SK-N-SH treated with all-trans-retinoic acid at 6 μM for 48 hours (cell line): ENCODE data around the gene UNC45B.

Experiments
- ATAC-seq: fragments of 200-7000 bp; cut with Tn5 transposase; 3 replicates; pipeline ENCODE4 v1.9.1; 2020; ENCODE audit warnings: mild to moderate bottlenecking, moderate library complexity
- ARNTL ChIP-seq: fragments of 450-650 bp; formaldehyde crosslinking; IDR thresholded peaks from 2 replicates; pipeline ENCODE4 v1.5.0; 2020; ENCODE audit warnings: low read depth, mild to moderate bottlenecking, moderate library complexity, borderline replicate concordance
- BACH2 ChIP-seq: fragments of 250-450 bp; sonication (Bioruptor Pico); IDR thresholded peaks from 2 replicates; pipeline ENCODE4 v1.9.0; 2021; ENCODE audit warnings: mild to moderate bottlenecking, borderline replicate concordance
- GLIS3 ChIP-seq: fragments of 250-450 bp; sonication (Bioruptor Pico); IDR thresholded peaks from 2 replicates; pipeline ENCODE4 v1.5.0; 2020; ENCODE audit warnings: mild to moderate bottlenecking, moderate library complexity
- OSR1 ChIP-seq: fragments of 250-450 bp; sonication (Bioruptor Pico); IDR thresholded peaks from 2 replicates; pipeline ENCODE4 v1.8.0; 2022; ENCODE audit warnings: moderate library complexity, mild to moderate bottlenecking, inconsistent platforms
- PPARA ChIP-seq: fragments of 250-450 bp; sonication (Bioruptor Pico); IDR thresholded peaks from 2 replicates; pipeline ENCODE4 v1.5.0; 2020; ENCODE audit warnings: mild to moderate bottlenecking, borderline replicate concordance
- RARB ChIP-seq: fragments of 250-450 bp; sonication (Bioruptor Pico); IDR thresholded peaks from 2 replicates; pipeline ENCODE4 v1.8.0; 2021; ENCODE audit warnings: mild to moderate bottlenecking, moderate library complexity
- TCF4 ChIP-seq: fragments of 250-450 bp; sonication (Bioruptor Pico); IDR thresholded peaks from 2 replicates; pipeline ENCODE4 v1.8.0; 2021; ENCODE audit warnings: mild to moderate bottlenecking, moderate library complexity, borderline replicate concordance
- TOX ChIP-seq: fragments of 250-450 bp; sonication (Bioruptor Pico); IDR thresholded peaks from 2 replicates; pipeline ENCODE4 v1.8.0; 2021; ENCODE audit warnings: mild to moderate bottlenecking, moderate library complexity, borderline replicate concordance
- ZC3H10 ChIP-seq: fragments of 250-450 bp; sonication (Bioruptor Pico); IDR thresholded peaks from 2 replicates; pipeline ENCODE4 v1.5.1; 2021; ENCODE audit warnings: mild to moderate bottlenecking, moderate library complexity
- ZFP3 ChIP-seq: fragments of 250-450 bp; sonication (Bioruptor Pico); IDR thresholded peaks from 2 replicates; pipeline ENCODE4 v1.5.0; 2020; ENCODE audit warnings: mild to moderate bottlenecking, moderate library complexity
- ZFP30 ChIP-seq: fragments of 450-650 bp; formaldehyde crosslinking; IDR thresholded peaks from 2 replicates; pipeline ENCODE4 v1.5.0; 2022; ENCODE audit warnings: mild to moderate bottlenecking, moderate library complexity
- ZNF565 ChIP-seq: fragments of 450-650 bp; formaldehyde crosslinking; conservative IDR thresholded peaks from 2 replicates; pipeline ENCODE4 v1.5.0; 2020; ENCODE audit warnings: low read depth, mild to moderate bottlenecking, moderate library complexity
- ZNF70 ChIP-seq: fragments of 450-650 bp; formaldehyde crosslinking; IDR thresholded peaks from 2 replicates; pipeline ENCODE4 v1.5.0; 2020; ENCODE audit warnings: mild to moderate bottlenecking, moderate library complexity
- ZNF8 ChIP-seq: fragments of 450-650 bp; formaldehyde crosslinking; IDR thresholded peaks from 2 replicates; pipeline ENCODE4 v1.5.0; 2020; ENCODE audit warnings: mild to moderate bottlenecking, moderate library complexity
- TF ChIP-seq, protein P1 (sequence below): fragments of 250-450 bp; sonication (Bioruptor Pico); IDR thresholded peaks from 2 replicates; pipeline ENCODE4 v1.5.1; 2020; ENCODE audit warnings: low read depth, mild to moderate bottlenecking, moderate library complexity
- TF ChIP-seq, protein P2 (sequence below): fragments of 250-450 bp; sonication (Bioruptor Pico); IDR thresholded peaks from 2 replicates; pipeline ENCODE4 v1.5.1; 2021; ENCODE audit warnings: mild to moderate bottlenecking, moderate library complexity
- TF ChIP-seq, protein P3 (sequence below): fragments of 250-450 bp; sonication (Bioruptor Pico); IDR thresholded peaks from 2 replicates; pipeline ENCODE4 v1.5.0; 2020; ENCODE audit warnings: mild to moderate bottlenecking, moderate library complexity
- TF ChIP-seq, protein P4 (sequence below): fragments of 250-450 bp; sonication (Bioruptor Pico); IDR thresholded peaks from 2 replicates; pipeline ENCODE4 v1.8.0; 2021; ENCODE audit warnings: low read depth, mild to moderate bottlenecking, moderate library complexity, borderline replicate concordance
- TF ChIP-seq, protein P5 (sequence below): fragments of 250-450 bp; sonication (Bioruptor Pico); IDR thresholded peaks from 2 replicates; pipeline ENCODE4 v1.8.0; 2020; ENCODE audit warnings: mild to moderate bottlenecking, moderate library complexity, borderline replicate concordance

The UNC45B gene

DNA sequence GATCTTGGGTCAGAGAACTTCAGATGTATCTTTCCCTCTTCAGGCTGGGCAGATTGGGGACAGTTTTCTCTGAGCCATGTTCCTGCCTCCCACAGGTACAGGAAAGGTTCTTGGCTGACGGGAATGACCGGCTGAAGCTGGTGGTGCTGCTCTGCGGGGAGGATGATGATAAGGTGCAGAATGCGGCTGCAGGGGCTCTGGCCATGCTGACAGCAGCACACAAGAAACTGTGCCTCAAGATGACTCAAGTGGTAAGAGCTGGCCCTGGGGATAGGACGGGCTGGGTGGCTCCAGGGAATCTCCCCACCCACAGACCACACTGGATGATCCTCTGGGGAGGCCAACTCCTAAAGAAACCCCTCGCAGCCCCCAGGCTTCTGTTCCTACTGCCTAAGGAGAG, 35.7 kb downstream of the UNC45B start:
- ATAC-seq: no peak
- no peak for TF ChIP-seq RARB (CRISPR knock-in tag)
- no peak for TF ChIP-seq TCF4 (CRISPR knock-in tag)
- no peak for TF ChIP-seq ARNTL (CRISPR knock-in tag)
- TF ChIP-seq, protein P1, sequence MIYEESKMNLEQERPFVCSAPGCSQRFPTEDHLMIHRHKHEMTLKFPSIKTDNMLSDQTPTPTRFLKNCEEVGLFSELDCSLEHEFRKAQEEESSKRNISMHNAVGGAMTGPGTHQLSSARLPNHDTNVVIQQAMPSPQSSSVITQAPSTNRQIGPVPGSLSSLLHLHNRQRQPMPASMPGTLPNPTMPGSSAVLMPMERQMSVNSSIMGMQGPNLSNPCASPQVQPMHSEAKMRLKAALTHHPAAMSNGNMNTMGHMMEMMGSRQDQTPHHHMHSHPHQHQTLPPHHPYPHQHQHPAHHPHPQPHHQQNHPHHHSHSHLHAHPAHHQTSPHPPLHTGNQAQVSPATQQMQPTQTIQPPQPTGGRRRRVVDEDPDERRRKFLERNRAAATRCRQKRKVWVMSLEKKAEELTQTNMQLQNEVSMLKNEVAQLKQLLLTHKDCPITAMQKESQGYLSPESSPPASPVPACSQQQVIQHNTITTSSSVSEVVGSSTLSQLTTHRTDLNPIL: no peak
- no peak for TF ChIP-seq BACH2
- no peak for TF ChIP-seq TOX (CRISPR knock-in tag)
- TF ChIP-seq ZNF8 (CRISPR knock-in tag): no peak
- no peak for TF ChIP-seq GLIS3 (CRISPR knock-in tag)
- TF ChIP-seq ZC3H10: no peak
- TF ChIP-seq, protein P2, sequence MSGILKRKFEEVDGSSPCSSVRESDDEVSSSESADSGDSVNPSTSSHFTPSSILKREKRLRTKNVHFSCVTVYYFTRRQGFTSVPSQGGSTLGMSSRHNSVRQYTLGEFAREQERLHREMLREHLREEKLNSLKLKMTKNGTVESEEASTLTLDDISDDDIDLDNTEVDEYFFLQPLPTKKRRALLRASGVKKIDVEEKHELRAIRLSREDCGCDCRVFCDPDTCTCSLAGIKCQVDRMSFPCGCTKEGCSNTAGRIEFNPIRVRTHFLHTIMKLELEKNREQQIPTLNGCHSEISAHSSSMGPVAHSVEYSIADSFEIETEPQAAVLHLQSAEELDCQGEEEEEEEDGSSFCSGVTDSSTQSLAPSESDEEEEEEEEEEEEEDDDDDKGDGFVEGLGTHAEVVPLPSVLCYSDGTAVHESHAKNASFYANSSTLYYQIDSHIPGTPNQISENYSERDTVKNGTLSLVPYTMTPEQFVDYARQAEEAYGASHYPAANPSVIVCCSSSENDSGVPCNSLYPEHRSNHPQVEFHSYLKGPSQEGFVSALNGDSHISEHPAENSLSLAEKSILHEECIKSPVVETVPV (CRISPR knock-in tag): no peak
- no peak for TF ChIP-seq ZNF70
- no peak for TF ChIP-seq ZFP3 (CRISPR knock-in tag)

DNA sequence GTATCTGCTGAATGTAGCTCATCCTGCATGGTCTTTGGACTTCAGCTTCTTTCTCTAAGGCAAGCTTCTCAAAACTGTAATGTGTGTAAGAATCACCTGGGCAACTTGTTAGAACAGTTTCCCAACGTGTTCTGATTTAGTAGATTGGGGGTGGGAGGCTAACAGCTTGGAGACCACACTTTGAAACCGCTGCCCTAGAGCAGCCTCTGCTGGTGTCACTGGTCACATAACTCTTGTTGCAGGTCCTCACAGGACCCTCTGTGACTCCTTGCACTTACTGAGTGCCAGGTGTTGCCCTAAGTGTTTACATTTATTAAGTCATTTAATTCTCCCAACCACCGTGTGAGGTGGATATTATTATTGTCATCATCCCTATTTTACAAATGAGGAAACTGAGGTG, 36.7 kb downstream of the UNC45B start:
- no peak for ATAC-seq
- TF ChIP-seq ZNF70 (no peak), PPARA (no peak), BACH2 (no peak), OSR1 (no peak), ZFP30 (CRISPR knock-in tag) (no peak)
- TF ChIP-seq, protein P3, sequence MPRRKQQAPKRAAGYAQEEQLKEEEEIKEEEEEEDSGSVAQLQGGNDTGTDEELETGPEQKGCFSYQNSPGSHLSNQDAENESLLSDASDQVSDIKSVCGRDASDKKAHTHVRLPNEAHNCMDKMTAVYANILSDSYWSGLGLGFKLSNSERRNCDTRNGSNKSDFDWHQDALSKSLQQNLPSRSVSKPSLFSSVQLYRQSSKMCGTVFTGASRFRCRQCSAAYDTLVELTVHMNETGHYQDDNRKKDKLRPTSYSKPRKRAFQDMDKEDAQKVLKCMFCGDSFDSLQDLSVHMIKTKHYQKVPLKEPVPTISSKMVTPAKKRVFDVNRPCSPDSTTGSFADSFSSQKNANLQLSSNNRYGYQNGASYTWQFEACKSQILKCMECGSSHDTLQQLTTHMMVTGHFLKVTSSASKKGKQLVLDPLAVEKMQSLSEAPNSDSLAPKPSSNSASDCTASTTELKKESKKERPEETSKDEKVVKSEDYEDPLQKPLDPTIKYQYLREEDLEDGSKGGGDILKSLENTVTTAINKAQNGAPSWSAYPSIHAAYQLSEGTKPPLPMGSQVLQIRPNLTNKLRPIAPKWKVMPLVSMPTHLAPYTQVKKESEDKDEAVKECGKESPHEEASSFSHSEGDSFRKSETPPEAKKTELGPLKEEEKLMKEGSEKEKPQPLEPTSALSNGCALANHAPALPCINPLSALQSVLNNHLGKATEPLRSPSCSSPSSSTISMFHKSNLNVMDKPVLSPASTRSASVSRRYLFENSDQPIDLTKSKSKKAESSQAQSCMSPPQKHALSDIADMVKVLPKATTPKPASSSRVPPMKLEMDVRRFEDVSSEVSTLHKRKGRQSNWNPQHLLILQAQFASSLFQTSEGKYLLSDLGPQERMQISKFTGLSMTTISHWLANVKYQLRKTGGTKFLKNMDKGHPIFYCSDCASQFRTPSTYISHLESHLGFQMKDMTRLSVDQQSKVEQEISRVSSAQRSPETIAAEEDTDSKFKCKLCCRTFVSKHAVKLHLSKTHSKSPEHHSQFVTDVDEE (CRISPR knock-in tag): no peak
- TF ChIP-seq, protein P4, sequence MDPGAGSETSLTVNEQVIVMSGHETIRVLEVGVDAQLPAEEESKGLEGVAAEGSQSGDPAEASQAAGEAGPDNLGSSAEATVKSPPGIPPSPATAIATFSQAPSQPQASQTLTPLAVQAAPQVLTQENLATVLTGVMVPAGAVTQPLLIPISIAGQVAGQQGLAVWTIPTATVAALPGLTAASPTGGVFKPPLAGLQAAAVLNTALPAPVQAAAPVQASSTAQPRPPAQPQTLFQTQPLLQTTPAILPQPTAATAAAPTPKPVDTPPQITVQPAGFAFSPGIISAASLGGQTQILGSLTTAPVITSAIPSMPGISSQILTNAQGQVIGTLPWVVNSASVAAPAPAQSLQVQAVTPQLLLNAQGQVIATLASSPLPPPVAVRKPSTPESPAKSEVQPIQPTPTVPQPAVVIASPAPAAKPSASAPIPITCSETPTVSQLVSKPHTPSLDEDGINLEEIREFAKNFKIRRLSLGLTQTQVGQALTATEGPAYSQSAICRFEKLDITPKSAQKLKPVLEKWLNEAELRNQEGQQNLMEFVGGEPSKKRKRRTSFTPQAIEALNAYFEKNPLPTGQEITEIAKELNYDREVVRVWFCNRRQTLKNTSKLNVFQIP (CRISPR knock-in tag): no peak

DNA sequence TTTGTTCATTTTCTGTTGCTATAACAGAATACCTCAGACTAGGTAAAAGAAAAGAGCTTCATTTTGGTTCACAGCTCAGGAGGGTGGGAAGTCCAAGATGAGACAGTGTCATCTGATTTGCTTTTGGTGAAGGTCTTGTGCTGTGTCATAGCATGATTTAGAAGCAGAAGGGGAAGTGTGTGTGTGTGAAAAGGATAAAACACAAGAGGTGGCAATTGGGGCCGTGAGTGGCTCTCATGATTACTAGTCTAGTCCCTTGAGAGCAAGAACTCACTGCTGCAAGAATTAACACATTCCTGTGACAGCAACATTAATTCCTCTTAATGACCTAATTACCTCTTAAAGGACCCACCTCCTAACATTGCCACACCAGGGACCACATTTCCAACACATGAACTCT, 38.2 kb downstream of the UNC45B start:
- ATAC-seq: no peak
- no peak for TF ChIP-seq ZC3H10
- TF ChIP-seq, protein P1: no peak
- no peak for TF ChIP-seq RARB (CRISPR knock-in tag)
- no peak for TF ChIP-seq ARNTL (CRISPR knock-in tag)

DNA sequence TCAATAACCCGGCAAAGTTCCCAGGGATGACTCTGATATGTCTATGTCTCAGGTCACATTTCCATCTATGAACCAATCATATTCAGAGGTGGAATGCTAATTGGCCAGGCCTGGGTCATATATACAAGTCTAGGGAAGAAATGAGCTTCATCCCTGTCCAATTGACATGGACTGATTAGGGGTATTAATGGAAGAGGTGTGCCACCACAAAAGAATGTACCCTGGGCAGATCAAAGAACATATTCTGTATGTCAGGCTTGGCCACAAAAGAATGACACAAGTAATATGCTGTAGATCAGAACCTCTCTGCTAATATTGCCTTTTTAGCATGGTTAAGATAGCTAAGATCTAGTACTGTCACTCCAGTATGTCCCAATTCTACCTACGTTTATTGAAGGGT, 39.9 kb downstream of the UNC45B start:
- ATAC-seq: no peak
- TF ChIP-seq BACH2 (no peak), ZNF565 (no peak), ZFP3 (CRISPR knock-in tag) (no peak), ZNF70 (no peak), PPARA (no peak), TOX (CRISPR knock-in tag) (no peak), OSR1 (no peak), ARNTL (CRISPR knock-in tag) (no peak), RARB (CRISPR knock-in tag) (no peak), GLIS3 (CRISPR knock-in tag) (no peak), TCF4 (CRISPR knock-in tag) (no peak)
- TF ChIP-seq, protein P2 (CRISPR knock-in tag): no peak
- TF ChIP-seq, protein P5, sequence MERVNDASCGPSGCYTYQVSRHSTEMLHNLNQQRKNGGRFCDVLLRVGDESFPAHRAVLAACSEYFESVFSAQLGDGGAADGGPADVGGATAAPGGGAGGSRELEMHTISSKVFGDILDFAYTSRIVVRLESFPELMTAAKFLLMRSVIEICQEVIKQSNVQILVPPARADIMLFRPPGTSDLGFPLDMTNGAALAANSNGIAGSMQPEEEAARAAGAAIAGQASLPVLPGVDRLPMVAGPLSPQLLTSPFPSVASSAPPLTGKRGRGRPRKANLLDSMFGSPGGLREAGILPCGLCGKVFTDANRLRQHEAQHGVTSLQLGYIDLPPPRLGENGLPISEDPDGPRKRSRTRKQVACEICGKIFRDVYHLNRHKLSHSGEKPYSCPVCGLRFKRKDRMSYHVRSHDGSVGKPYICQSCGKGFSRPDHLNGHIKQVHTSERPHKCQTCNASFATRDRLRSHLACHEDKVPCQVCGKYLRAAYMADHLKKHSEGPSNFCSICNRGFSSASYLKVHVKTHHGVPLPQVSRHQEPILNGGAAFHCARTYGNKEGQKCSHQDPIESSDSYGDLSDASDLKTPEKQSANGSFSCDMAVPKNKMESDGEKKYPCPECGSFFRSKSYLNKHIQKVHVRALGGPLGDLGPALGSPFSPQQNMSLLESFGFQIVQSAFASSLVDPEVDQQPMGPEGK: no peak
- TF ChIP-seq, protein P4 (CRISPR knock-in tag): no peak
